ENCODE results near the gene MICAL2.
"Not testable (repeated sequence)": the region's sequence is repeated elsewhere in the genome, so short reads cannot be mapped to it uniquely, and the experiment has no call there.

The MICAL2 gene

DNA sequence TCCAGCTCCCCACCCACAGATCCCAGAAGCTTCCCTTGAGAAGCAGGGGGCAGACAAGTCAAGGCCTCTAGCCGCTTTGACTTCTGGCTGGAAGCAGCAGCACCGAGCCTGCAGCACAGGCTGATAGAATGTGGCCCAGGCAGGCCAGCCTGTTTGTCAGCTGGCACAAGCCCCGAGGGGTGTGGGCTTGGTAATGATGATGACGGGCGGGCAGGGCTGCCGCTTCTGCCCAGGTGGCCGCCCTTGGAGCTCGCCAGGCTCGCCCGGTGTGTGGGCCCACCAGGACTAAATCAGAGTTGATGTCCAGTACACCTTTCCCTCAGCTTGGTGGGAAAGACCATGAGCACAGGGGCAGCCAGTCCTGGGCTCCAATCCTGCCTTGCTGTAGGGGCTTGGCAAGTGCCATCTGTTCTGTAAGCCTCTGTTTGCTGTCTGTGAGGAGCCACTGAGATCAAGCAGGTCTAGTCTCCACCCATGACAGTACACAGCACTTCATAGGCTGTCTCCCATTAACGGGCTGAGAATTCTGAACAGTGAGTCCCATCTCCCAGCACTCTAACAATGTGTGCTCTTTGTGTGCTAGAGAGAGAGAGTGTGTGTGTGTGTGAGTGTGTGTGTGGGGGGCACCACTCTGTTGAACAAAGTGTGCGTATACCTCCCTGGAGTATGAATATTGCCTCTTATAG is 26.8 kb downstream of the MICAL2 start:
- no peak for DNase-seq

DNA sequence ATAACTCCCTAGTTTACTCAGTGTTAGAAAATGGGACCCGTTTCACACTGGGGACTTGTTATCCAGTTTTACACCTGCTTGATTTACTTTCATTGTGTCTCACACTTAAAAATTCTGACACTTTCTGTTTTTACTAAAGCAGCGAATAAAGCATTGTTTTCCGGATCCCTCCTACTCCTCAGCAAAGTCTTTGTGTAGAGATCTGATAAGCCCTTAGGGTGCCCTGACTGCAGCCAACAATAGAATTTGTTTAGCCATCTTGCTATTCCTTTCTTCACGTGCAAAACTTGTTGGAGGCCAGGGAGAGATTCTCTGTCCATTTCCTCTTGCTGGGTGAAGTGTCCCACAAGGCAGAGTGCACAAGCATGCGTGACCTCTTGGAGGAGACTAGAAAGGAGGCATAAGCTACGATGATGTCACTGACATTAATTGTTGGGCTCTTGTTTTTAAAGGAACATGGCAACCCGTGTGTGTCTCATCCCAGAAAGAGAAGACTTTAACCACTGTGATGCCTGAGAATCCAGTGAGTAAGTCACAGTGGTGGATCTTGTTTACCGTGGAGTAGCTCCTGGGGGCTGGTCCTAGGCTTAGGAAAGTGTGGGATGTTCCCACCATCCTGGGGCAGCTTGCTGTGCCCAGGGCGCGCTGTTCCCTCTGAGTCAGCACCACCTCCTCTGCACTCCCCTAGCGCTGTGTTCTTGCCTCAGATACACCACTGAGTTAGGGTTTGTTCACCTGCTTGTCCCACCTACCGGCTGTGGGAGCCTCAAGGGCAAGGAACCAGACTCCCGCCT is 27.7 kb downstream of the MICAL2 start:
- no peak for DNase-seq

DNA sequence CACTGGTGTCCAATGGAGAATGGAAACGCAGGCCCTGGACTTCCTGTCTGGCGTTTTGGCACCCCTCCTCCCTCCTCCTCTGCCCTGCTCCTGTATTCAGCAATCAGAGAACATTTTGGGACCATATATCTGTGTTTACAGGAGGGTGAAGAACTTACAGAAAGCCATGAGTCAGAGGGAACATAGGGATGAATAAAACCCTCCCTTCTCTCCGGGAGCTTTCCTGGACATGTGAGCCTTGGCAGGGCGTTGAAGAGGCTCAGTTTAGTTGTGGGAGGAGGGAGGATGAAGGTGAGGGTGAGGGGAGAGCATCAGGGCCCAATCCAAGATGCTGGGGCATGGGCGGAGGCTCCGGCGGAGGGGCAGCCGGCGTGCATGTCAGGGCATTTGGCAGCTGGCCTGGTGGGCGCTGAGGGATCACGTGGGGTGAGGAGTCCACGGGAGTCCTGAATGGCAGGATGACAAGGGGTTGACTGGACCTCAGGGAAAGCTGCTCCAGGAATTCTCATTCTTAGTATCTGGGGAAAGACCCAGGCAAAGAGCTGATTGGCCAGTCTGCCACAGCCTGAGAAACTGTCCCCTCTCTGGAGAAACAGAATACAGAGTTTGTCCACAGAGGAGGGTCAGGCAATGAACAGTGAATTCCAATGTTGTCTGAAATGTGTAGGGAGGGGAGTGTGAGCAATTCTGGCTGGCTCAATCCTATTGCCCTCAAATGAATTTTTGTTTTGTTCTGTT is 28.9 kb downstream of the MICAL2 start:
- DNase-seq = no peak

DNA sequence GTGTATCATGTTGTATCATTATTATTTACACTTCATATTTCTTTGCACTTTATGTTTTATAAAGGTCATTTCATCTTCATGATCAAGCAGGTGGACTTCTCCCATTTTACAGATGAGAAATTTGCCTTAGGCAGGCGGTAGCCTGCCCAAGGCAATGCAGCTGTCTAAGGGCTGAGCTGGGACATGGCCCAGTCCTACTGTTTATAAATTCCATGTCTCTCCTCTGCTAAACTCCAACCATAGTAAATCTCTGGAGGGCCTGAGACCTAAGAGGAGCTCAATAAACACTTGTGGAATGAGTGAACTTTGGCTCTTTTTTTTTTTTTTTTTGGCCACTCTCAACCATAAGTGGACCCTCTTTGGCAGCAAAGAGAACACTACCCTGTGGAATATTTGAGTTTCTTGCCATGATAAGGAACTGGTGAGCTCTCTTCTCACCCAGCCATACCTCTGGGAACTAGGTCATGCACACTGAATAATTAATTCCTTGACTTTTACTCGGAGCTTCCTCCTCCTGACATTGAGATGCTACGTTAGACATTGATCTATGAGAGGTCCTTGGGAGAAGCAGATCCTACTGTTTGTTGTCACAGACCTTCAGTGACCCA is 29.9 kb downstream of the MICAL2 start:
- no peak for DNase-seq

DNA sequence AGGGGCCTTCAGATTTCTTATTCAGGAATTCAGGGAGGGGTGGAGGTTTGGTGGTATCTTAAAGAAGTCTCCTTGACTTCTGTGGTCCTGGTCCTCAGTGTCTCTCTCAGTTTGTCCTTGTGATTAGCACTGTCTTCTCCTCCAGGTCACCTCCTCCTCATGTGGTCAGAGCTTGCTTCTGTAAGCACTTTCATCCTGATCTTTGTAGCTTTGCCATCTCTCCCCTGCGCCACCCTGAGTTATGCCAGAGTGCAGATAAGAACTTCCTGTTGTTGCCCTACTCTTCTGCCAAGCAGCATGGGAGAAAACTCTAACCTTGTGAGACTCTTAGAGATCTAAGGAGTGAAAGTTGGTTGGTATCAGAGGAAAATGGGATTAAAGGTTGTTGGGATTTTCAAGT is 30.9 kb downstream of the MICAL2 start:
- DNase-seq = no peak

DNA sequence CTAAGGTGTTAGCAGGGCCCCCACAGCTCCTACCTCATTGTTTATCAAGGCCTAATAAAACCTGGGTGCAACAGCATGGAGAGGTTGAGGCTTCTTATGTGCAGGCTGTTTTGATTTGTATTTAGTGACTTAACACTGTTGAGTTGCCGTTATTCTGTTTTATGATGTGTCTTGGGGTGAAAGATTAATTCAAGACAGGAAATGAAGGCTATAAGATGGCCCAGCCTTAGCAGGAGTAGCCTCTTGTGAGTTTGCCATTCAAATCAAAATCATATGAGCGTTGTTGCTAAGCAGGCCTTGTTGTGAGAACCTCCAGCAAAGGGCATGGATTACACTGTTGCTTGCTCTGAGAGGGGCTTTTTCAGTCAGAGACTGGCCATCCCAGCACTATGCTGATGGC is 31.8 kb downstream of the MICAL2 start:
- DNase-seq = no peak

DNA sequence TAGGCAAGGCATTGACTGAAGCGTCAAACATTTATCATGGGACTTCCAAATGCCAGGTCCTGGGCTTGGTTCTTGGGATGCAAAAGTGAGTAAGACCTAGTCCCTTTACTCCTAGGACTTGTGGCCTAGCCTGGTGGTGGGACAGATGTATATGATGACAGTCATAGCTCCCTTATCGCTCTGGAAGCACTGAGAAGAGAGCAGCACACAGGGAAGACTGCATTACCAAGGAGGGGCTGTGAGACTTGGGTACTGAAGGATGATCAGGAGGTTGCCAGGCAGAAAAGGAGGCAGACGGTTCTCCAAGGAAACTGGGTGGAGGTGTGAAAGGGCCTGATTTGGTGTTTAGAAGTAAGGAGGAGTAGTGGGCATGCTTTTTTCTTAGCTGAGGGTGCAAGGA is 32.5 kb downstream of the MICAL2 start:
- no peak for DNase-seq

GRCh38 chr11:12143461-12144258 is 33.3 kb downstream of the MICAL2 start:
- DNase-seq = no peak

DNA sequence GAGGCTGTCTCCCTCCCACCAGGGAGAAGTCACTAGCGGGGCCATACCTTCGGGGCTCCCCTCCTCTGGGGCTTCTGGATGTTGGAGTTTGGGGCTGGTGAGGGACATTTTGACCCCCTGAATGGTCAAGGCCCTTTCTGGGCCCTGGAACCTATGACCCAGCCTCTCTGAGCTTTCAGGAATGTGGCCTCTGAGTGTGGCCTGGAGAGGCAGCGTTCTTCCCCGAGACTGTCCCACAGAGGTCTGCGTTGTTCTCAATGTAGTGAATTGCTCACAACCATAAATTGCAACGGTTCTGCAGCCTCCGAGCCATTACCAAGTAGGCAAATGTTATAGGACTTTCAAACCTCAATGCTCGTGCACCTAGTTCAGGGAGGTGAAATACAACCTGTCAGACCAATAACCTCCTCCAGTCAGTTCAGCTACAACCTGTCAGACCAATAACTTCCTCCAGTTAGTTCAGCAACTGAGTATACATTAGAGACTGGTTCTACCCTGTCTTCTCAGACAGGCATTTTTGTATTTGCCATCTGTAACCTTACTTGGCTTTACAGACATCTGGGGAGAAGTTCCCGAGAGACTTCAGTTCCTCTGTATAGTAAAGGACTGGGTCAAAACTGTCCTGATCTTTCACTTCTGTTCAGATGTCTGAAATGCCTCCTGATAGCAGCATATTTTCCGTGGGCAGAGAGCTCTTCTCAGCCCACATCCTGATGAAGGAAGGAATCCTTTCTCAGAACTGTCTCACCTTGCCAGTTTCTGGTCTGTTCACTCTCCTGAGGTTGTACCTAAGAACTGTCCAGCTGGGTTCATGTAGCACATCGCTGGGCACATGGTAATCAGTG is 34.2 kb downstream of the MICAL2 start:
- DNase-seq = no peak

GRCh38 chr11:12146678-12147077 is 36.3 kb downstream of the MICAL2 start:
- not testable (repeated sequence) for DNase-seq

DNA sequence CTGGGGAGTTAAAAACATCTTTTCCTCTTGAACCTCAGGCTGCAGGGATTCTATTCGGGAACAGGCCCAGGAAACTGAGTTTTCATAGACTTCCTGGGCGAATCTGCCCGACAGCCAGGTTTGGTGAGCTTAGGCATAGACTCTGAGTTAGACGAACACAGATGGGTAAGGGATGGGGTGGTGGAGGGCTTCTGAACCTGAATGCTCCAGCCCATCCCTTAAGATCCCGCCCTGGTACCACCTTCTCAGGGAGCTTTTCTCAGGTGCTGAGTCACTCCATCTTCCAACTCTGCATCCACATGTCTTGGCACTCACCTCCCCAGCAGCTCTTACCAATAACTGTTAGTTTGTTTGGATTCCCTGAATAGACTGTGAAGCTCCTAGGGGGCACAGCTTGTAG is 37.4 kb downstream of the MICAL2 start:
- DNase-seq = no peak

- DNase-seq = no peak
These were observed 38.1 kb downstream of the MICAL2 start for GRCh38 chr11:12148466-12148865.

DNA sequence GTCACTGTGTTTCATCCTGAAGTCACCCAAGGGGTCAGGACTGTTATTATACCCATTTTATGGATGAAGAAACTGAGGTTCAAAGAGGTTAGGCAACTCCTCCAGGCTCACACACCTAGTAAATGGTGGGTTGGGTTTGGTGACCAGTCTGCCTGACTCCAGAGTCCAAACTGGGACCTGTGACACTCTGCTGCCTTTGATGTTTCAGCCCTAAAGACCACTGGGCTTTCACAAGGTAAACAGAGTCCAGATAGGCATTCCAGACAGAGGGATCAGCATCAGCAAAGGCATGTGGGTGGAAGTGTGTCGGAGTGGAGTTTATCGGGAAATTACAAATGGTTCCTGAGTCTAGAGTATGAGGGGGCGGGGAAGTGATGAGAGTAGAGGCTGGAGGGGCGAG is 38.5 kb downstream of the MICAL2 start:
- no peak for DNase-seq

DNA sequence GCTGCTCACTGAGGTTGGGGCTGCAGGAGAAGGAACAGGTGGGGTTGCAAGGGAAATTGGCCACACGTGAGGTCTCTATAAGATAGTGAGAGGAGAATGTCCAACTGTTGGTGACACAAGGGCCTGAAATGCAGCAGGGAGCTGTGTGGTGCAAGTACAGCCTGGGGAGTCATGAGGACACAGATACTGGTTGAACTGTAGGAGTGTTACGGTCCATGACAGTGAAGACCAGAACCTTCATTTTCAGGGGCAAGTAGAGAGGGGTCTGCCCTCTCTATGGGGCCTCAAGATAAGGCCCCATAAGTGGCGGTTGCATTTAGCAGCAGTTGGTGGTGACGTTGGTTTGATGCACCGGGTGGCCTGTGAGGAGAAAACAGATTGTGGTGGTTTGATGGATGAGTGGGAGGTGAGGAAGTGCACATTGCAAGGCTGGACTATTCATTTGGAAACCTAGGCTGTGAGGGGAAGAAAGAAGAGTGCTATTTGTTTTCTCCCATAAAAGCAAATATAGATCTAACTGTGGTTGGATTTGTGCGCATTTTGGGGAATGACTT is 39.4 kb downstream of the MICAL2 start:
- DNase-seq = no peak

DNA sequence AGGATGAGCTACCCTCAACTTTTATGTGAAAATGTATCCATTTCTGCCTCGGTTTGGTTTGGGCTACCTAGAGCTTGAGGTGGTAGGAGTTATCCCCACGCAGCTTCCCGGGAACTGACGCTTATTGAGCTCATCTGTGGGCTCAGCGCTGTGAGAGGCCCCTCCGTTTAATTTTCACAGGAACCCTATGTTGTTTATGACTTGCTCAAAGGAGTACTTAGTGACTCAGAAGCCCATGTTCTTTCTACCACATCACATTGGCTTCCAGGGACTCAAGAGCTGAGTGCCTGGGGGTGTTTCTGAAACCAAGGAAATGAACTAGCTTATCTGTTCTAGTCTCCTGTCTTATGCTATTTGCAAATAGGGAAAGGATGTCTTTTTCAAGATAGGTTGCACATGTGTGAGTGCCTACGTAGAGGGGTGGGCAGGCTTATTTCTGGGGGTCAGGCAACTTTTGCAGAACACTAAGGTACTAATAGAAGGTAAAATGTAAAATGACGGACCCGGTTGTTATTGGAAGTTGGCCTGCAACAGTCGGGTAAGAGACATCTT is 40.5 kb downstream of the MICAL2 start:
- no peak for DNase-seq

DNA sequence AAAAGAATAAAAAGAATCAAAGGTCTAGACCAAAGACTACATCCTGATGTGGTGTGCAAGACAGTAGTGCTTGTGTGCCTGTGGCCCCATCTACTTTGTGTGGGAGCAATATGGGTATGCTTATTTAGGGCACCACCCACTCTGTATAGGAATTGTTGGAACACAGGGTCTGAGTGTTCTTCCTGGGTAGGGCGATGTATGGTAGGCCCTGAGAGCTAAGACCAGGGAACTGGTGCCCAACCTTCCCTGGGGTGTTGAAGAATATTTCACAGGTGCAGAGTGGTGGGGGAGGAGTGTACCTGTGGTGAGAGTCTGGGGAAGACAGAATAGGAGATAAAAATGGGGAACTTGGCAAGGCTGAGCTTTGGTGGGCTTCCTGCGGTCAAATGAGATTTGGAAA is 41.9 kb downstream of the MICAL2 start:
- no peak for DNase-seq

GRCh38 chr11:12154871-12155668 is 44.7 kb downstream of the MICAL2 start:
- DNase-seq = no peak

DNA sequence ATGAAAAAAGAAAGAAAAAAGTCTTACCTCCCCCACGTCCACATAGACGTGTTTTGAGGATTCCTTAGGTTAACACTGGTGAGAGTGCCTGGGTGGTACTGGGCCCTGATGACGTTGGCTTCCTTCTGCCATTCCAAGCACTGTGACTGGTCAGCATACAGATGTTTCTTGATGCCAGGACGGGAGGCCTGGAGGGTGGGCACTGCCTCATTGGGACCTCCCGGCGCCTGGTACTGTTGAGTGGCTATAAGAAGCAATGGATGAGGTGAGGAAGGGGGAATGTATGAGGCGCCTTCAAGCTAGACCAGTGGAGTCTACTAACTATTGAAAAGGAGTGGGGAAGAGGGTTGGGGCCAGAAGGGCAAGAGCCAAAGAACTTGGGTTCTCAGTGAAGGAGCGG is 45.3 kb downstream of the MICAL2 start:
- DNase-seq = no peak

GRCh38 chr11:12156301-12157140 is 46.1 kb downstream of the MICAL2 start:
- no peak for DNase-seq
